ENCODE measurements around the gene DDX50.

- TF ChIP-seq EZH2phosphoT487 (IDR thresholded peaks at IDR 0.05; ENCODE audit: low read depth, severe bottlenecking, unreplicated experiment): no peak
- TF ChIP-seq EZH2 (IDR thresholded peaks at IDR 0.05; ENCODE audit: borderline replicate concordance): no peak
These were observed 3.8 kb upstream of the DDX50 start for GRCh38 chr10:68897336-68897741.
